ENCODE measurements around the gene ZNF816. TPM values are rescaled to one million over a fixed set of nuclear protein-coding genes. Genes with fewer than 3 reads are reported as not detected.
"Not testable (repeated sequence)": the region's sequence is repeated elsewhere in the genome, so short reads cannot be mapped to it uniquely, and the experiment has no call there.

The ZNF816 gene
- total and polyA plus RNA-seq, 7 donors = 3.6 to 8.4 (median 5.4) TPM

GRCh38 chr19:52936954-52937325, 25.7 kb downstream of the ZNF816 start:
- Histone ChIP-seq H3K27me3 (no peaks in the 10 kb centered on the region), H3K4me1 (peaks cover 0 to 4% (median 1%) of the 10 kb centered on the region in 4 donors), H3K9me3 (no peaks in the 10 kb centered on the region), H3K36me3 (no peaks in the 10 kb centered on the region), H3K4me3 (no peak overlapping the region), H3K27ac (no peak overlapping the region)
- intact Hi-C loops (cut with DNase I) = no loop called here
- peak; percentile 29 for DNase-seq
- TF ChIP-seq POLR2A (IDR thresholded peaks at IDR 0.05) = no peak
- no peak for TF ChIP-seq EP300 (IDR thresholded peaks at IDR 0.05)
- TF ChIP-seq POLR2AphosphoS5 (IDR thresholded peaks at IDR 0.05) = no peak
- TF ChIP-seq CTCF (IDR thresholded peaks at IDR 0.05) = no peak
- WGBS, 2 donors = 34 to 66% methylated on average over 7 of the region's 7 CpGs

GRCh38 chr19:52936151-52936953, 26.3 kb downstream of the ZNF816 start:
- peak; percentile 19 for DNase-seq
- intact Hi-C loops (cut with DNase I) = no loop called here
- Histone ChIP-seq H3K27me3 (no peaks in the 10 kb centered on the region), H3K9me3 (no peaks in the 10 kb centered on the region), H3K27ac (no peak overlapping the region), H3K4me3 (no peak overlapping the region), H3K36me3 (no peaks in the 10 kb centered on the region), H3K4me1 (peaks cover 0 to 2% (median under 1%) of the 10 kb centered on the region in 4 donors)
- TF ChIP-seq POLR2A (IDR thresholded peaks at IDR 0.05) (no peak), EP300 (IDR thresholded peaks at IDR 0.05) (no peak), CTCF (IDR thresholded peaks at IDR 0.05) (no peak), POLR2AphosphoS5 (IDR thresholded peaks at IDR 0.05) (no peak)
- 24 to 42% methylated on average over 12 of the region's 12 CpGs for WGBS, 2 donors

- intact Hi-C loops (cut with DNase I) = no loop called here
- peak; percentile 28 for DNase-seq
- Histone ChIP-seq H3K4me1 (no peaks in the 10 kb centered on the region), H3K4me3 (no peak overlapping the region), H3K27me3 (no peaks in the 10 kb centered on the region), H3K36me3 (no peaks in the 10 kb centered on the region), H3K27ac (no peak overlapping the region), H3K9me3 (no peaks in the 10 kb centered on the region)
- WGBS, 2 donors = 31 to 61% methylated on average over 8 of the region's 8 CpGs
- TF ChIP-seq CTCF (IDR thresholded peaks at IDR 0.05) (no peak), POLR2A (IDR thresholded peaks at IDR 0.05) (no peak), POLR2AphosphoS5 (IDR thresholded peaks at IDR 0.05) (no peak), EP300 (IDR thresholded peaks at IDR 0.05) (no peak)
Observed at GRCh38 chr19:52935434-52935833, 27.2 kb downstream of the ZNF816 start.

- H3K27ac ChIP-seq = peak overlapping the region in 1 of 4 donors; percentile 79
- H3K4me3 ChIP-seq; H3K27me3 ChIP-seq; DNase-seq; intact Hi-C loops (cut with DNase I); H3K9me3 ChIP-seq: not testable (repeated sequence)
- H3K4me1 ChIP-seq = peaks cover 0 to 17% (median 7%) of the 10 kb centered on the region in 4 donors
- WGBS, 2 donors = 82 to 92% methylated on average over 9 of the region's 9 CpGs
- H3K36me3 ChIP-seq = peaks cover 0 to 16% (median 0%) of the 10 kb centered on the region in 4 donors
Observed at GRCh38 chr19:52924641-52925040, 38.0 kb downstream of the ZNF816 start.

GRCh38 chr19:52923778-52924593, 38.7 kb downstream of the ZNF816 start:
- intact Hi-C loops (cut with DNase I) = loop anchor here (1.0 to 2.0 kb wide), 2 partner anchors 18 to 27 kb away; partner anchors contain the start of gene ZNF320
- peaks cover 0 to 17% (median 7%) of the 10 kb centered on the region in 4 donors for H3K4me1 ChIP-seq
- peak; percentile 82 for DNase-seq
- 16 to 53% methylated on average over 18 of the region's 18 CpGs for WGBS, 2 donors
- no peaks in the 10 kb centered on the region for H3K27me3 ChIP-seq
- no peak for TF ChIP-seq POLR2AphosphoS5 (IDR thresholded peaks at IDR 0.05)
- TF ChIP-seq EP300 (IDR thresholded peaks at IDR 0.05) = no peak
- TF ChIP-seq CTCF (IDR thresholded peaks at IDR 0.05) = no peak
- TF ChIP-seq POLR2A (IDR thresholded peaks at IDR 0.05) = no peak
- H3K27ac ChIP-seq = peak overlapping the region; percentile 79 to 91 (median 86)
- peaks cover 0 to 14% (median 0%) of the 10 kb centered on the region in 4 donors for H3K36me3 ChIP-seq
- peak overlapping the region; percentile 53 to 71 (median 60) for H3K4me3 ChIP-seq
- H3K9me3 ChIP-seq = no peaks in the 10 kb centered on the region

Data from sigmoid colon (tissue), 7 donors.